GM21390 (cell line): ENCODE measurements around the gene CEP350.
A peak's percentile ranks its signal among the peaks of the same experiment; 100 is the strongest.
"Not testable (repeated sequence)": the region's sequence is repeated elsewhere in the genome, so short reads cannot be mapped to it uniquely, and the experiment has no call there.

Experiments
- ATAC-seq: cut with Tn5 transposase; IDR thresholded peaks from one replicate; pipeline ENCODE4 v1.9.1; 2021; ENCODE audit not compliant: unreplicated experiment

The CEP350 gene

DNA sequence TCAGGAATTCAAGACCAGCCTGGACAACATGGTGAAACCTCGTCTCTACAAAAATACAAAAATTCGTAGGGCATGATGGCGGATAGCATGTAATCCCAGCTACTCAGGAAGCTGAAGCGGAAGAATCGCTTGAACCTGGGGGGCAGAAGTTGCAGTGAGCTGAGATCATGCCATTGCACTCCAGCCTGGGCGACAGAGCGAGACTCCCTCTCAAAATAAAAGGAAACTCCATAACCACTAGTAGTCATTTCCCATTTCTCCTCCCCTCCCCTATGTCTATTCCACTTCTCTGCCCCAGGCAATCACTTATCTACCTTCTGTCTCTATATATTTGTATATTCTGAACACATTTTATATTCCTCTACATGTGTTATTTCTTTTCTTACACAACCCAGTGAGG is 4.0 kb upstream of the CEP350 start:
- ATAC-seq: no peak

DNA sequence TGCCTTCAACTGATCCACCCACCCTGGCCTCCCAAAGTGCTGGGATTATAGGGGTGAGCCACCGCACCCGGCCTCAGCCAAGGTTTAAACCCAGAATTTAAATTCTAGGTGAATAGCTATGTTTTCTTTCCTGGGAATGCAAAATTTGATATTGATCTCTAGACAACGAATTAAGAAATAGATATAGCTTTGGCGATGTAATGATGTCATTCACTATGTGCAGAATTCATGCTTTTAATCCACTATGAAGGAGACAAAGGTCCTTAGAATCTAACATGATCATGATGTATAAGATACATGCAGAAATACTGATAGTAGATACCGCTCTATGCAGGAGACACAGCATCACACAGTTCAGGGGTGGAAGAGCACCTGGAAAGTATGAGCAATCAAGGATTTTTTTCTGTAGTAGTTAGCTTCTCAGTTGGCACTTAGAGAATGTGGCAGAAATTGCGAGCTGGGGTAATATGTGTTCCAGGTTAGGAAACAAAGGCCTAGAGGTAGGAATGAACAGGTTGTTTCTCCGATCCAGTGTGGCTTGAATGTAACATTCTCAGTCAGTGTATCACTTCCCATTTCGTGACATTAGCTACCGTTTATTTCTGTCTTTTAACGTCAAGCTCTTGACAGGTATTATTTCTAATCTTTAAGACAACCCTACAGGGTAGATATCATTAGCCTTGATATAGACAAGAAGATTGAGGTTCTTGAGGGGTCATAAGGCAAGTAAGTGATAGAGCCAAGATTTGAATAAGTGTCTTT is 3.0 kb upstream of the CEP350 start:
- no peak for ATAC-seq

DNA sequence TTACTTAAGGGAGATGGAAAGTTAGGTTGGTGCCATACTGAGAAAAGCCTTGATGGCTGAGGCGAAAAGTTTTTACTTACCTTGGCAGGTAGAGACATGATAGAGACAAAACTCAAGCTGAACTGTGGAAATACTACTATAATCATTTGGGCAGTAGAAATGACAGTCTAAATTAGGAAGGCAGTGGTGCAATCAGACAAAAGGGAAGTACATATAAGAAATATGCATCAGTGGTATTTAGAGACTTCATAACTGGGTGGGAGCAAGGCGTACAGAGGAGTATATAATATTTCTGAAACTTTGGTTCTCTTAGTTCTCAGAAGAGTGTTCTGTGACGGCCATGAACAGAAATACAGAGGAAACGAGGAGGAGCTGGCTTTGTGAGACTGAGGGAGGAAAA is 2.4 kb upstream of the CEP350 start:
- no peak for ATAC-seq

DNA sequence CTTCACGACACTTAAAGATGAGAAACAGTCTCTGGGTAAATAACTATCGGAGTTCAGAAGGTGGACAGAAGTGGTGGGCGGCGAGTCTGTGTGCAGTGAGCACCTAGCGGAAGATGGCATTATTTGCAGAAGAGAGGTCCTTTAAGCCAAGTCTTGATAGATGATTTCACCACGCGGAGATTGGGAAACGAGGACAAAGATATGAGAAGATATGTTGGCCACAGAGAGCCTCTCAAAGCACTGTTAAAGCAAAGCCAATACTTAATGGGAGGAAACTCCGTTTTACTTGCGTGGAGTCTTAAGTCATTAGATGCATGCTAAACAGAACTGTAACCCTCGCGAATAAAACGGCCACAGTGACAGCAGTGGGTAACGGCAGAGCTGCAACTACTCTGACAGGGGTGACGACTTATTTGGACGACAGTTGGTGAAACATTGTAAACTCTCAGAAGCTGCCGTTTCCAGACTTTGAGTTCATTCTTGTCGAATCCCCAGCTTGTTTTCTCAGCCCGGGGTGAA is 577 bp upstream of the CEP350 start:
- ATAC-seq: no peak

DNA sequence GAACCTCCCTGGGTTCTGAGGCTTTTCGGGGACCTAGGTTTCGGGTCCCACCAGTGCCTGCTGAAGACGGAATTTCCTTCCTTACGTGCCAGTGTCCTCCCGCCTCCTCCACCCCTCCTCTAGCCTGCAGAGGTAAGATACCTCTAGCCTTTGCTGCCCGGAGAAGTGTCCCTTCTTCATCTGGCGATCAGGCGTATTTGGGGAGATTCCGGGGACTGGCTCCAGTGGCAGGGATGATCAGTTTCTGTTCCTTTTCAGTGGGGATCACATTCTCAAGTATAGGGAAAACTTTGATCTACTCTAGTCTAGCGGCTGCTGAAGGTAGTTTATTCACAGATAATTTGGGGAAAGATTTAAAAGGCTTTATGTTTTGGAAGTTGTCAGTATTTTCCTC is 674 bp downstream of the CEP350 start:
- ATAC-seq: peak; percentile 7

DNA sequence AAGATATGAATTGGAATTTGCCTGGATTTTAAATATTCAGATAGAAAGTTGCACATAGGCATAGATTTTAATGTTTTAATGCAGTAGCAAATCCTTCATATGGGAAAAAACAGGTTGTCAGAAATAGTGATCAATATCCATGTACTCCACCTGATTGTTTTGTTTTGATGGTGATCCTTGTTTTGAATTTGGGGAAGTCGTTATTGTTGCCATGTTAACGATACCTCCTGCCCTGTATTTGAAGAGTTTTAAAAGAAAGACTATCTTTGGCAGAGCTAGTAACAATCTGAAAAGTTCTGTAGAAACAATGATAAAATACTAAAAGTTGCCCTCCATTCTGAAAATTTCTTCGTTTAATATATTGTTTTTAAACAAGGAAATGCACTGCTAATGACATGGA is 1.1 kb downstream of the CEP350 start:
- ATAC-seq: no peak

DNA sequence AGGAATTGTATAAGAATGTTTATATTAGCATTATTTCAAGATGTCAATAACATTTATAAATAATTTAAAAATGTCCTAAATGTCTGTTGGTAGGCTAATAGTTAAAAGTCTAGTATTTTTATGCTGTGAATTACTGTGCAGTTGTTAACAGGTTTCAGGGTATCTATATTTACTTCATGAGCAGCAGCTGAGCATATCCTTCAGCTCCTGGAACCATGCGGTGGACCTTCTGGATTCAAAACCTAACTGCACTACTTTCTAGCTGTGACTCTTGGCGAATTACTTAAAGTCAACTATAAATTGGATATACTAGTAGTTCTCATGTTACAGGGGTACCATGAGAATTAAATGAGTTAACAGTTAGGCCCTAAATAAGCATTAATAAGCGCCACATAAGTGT is 3.7 kb downstream of the CEP350 start:
- ATAC-seq: no peak

DNA sequence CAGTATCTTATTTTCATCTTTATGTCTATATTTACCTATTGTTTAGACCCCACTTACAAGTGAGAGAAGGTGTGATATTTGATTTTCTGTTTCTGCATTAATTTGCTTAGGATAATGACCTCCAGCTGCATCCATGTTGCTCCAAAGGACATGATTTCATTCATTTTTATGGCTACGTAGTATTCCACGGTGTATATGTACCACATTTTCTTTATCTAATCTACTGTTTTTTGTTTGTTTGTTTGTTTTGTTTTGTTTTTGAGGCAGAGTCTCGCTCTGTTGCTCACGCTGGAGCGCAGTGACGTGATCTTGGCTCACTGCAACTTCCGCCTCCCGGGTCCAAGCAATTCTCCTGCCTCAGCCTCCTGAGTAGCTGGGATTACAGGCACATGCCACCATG is 7.6 kb downstream of the CEP350 start:
- not testable (repeated sequence) for ATAC-seq

DNA sequence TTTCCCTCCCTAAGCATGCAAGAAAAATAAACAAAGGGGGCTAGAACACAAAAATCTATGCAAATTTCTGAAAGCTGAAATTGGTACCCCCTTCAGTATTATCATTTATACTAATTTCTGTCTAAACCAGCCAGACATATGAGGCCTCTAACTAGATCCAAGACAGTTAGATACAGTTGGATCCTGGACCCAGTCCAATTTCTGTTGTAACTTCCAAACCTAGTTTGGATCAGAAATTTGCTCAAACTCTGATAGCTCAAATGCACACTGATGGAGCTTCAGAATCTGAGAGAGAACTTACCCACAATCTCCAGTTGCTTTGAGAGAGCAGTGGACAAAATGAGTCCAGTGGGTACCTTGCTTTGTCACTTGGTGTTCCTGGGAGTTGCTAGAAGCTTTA is 11.9 kb downstream of the CEP350 start:
- ATAC-seq: no peak

DNA sequence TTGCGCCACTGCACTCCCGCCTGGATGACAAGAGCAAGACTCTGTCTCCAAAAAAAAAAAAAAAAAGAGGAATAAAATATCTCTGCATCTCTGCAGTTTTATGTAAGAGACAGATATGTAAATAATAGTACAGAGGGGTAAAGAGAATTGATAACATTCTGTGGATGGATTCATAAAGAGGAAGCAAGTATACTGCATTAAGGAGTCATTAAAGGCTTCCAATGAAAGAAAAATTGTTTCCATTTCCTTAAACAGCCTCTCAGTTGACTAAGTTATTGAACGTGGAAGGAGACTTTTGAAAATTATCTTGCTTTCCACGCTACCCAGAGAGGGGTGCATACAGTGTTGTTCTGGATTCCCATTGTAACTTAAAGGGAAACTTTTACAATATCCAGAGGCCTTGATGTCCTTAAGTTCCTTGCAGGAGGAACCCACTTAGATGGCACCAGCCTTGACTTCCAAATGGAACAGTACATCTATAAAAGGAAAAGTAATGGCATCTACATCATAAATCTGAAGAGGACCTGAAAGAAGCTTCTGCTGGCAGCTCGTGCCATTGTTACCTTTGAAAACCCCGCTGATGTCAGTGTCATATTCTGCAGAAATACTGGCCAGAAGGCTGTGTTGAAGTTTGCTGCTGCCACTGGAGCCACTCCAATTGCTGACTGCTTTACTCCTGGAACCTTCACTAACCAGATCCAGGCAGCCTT is 13.8 kb downstream of the CEP350 start:
- ATAC-seq: no peak

DNA sequence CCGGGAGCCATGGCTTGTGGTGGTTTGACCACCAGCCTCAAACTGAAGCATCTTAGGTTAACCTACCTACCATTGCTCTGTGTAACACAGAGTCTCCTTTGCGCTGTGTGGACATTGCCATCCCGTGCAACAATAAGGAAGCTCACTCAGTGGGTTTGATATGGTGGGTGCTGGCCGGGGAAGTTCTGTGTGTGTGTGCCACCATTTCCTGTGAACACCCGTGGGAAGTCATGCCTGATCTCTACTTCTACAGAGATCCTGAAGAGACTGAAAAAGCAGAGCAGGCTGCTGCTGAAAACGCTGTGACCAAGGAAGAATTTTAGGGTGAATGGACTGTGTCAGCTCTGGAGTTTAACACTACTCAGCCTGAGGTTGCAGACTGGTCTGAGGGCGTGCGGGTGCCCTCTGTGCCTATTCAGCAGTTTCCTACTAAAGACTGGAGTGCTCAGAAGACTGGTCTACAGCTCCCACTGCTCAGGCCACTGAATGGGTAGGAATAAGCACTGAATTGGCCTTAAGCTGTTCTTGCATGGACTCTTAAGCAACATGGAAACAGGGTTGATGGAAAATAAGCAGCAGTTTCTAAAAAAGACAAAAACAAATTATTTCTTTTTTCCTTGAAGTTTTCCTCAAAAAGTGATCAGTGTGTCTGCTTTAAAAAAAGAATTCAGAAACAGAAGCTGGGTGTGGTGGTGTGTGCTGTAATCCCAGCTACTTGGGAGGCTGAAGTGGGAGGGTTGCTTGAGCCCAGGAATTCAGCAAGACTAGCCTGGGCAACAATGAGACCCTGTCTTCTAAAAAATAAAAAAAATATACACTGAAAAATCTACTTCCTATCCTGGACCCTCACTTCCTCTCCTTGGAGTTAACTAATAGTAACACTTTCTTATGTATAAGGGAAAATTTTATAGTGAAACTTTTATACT is 14.6 kb downstream of the CEP350 start:
- no peak for ATAC-seq

DNA sequence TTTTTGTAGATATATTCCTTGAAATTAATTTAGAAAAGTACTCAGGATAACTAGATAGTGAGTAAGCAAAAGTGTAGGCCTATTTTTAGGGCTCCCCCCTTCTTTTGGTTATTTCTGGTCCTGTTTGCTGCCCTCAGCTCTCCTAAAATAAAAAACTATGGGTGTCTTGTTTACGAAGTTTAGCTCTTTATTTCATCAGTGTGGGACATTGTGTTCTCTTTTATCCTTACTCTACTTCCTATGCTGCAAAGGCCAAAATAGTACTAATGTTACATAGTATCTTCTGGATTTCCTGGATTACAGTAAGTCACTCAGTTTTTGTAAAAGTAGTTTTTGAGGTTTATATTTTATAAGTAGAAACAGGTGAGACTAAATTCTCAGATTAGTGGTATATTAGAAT is 15.4 kb downstream of the CEP350 start:
- no peak for ATAC-seq

DNA sequence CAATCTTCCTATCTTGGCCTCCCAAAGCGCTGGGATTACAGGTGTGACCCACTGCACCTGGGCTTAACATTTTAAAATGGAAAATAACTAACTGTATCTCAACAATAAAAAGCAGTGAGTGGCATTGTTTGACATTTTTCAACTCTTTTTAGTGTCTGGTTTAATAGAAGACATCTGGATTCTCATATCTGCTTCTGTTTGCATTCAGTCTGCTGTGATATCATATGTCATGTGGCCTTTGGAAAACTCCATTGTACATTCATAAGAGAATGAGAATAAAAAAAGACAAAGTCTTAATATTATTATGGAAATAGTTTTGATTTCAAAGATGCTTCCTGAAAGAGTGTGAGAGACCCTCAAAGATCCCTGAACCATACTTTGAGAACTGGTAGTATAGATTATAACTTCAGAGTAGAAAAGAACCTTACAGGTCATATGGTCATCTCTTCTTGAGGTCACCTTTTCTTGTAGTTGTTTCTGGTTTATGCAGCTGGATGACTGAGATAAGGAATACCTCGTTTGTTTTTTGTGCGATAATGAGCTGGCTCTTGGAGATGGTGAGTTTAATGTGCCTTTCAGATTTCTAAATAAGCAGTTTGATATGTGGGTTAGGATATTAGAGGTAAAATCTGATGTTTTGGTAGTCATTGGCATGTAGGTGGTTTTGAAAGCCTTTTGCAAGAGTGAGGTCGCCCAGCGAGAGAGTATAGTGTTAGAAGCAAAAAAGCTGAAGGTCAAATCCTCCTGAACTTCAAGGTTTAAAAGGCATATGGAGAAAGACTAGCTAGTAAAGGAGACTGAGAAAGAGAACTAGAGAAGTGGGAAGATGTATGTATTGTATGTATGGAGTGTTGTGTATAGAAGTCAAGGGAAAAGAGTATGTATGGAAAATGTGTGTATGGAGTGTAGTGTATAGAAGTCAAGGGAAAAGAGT is 17.2 kb downstream of the CEP350 start:
- no peak for ATAC-seq

DNA sequence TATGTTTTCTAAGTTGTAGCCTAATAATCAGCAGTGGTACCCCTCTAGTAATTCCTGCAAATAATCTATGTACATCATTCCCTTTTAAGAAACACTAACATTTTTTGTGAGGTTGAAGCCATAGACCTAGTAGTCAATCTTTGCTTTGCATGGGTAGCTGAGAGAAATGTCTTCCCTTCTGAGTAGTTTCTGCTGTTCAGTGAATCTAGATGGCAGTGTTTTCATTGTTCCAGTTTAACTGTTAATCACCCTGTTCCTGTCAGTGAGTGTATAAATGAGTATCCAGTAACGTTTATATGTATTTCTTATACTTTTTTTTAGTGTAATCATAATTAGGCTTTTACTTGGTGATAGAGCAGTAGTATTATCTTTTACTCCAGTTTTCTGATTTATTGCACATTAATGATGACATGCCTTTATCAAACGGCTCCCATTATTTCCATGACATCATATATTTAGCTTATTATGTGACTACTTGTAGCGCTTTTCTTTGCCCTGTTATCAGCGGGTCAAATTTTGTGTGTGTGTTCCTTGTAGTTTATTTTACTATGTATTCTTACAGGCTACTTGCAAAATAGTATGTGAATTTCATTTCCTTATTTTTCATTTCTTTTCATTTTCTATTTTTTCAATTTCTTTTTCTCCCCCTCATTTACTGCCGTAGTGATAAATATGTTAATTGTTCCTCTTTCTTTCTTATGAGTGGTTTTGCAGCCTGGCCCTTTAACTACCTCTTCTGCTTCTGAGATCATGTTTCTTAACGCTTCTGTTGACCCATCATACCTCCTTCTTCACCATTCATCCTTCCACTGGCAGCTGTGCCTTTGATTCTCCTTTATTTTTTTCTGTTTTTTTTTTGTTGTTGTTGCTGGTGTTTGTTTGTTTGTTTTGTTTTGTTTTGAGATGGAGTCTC is 18.8 kb downstream of the CEP350 start:
- ATAC-seq: no peak

DNA sequence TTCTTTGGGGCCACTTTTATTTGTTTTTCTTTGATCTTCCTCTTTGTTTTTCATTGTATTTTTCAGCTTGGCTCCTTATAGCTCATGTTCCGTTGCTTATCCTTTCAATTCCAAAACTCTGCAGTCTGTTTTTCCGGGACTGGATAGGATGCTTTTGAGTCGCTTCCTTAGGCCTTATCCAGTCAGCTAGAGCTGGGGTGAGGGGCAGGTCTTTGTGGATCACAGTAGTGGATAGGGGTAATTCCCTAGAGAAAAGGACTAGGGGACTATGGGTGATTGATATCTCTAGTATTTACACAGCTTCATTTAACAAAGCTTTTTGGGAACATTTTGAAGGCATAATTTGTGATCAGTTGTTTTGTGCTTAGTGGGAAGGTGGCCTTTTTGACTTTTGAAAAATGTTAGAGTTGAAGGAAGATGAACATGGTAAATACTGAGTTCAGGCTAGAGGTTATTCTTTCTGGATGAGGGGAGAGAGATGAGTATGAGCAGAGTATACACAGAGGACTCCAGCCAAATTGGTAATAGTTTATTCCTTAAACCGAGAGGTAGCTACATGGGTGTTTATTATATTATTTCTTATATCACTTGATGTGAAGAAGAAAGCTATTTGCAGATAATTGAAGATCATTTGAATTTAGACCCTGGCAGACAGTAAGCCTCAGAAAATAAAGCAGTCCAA is 22.5 kb downstream of the CEP350 start:
- ATAC-seq: no peak

DNA sequence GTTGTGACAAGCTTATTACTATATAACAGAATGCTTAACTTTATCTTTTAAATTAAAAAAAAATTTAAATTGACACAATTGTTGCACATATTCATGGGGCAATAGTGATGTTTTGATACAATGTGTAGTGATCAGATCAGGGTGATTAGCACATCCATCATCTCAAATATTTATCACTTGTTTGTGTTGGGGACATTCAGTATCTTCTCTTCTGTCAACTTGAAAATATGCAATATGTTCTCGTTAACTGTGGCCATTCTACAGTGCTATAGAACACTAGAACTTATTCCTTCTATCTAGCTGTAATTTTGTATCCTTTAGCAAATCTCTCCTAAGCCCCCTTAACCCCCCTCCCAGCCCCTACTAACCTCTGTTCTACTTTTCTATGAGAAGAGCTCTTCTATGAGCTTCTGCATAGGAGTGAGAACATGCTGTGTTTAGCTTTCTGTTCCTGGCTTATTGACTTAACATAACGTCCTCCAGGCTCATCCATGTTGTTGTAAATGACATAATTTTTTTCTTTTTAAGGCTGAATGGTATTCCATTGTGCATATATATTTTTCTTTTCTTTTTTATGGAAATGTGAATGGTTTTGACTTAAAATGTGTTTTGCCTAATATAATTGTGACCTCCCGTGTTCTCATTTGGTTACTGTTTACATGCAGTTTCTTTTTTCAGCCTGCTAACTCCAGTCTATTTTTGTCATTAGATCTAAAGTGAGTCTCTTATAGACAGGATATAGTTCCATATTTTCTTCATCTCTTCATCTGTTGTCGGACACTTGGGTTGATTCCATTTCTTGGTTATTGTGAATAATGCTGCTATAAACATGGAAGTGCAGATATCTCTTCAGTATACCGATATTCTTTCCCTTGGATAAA is 23.8 kb downstream of the CEP350 start:
- no peak for ATAC-seq

DNA sequence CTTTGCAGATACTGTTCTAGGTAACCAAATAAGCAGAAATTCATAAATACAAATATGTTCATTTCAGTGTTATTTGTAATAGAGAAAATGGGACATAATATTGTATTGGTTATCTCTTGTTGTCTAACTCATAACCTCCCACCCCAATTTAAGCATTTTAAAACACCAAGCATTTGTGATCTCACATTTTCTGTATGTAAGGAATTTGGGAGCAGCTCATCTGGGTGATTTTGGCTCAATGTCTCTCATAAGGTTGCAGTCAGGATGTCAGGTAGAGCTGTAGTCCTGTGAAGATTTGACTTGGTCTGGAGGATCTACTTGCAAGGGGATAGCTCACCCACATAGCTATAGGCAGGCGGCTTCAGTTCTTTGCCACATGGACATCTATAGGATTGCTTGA is 29.5 kb downstream of the CEP350 start:
- ATAC-seq: no peak

DNA sequence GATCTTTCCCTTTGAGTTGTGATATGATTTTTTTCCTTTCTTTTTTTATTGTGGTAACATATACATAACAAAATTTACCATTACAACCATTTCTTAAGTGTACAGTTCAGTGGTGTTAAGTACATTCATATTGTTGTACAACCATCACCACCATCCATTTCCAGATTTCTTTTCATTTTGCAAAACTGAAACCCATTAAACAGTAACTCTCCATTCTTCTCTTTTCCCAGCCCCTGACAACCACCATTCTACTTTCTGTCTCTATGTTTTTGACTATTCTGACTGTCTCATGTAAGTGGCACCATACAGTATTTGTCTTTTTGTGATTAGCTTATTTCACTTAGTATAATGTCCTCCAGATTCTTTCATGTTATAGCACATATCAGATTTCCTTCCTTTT is 30.3 kb downstream of the CEP350 start:
- ATAC-seq: no peak
